Gastrocnemius medialis (tissue), 4 donors: ENCODE data around the gene F8A1.
"Not testable (repeated sequence)": the region's sequence is repeated elsewhere in the genome, so short reads cannot be mapped to it uniquely, and the experiment has no call there.

Source experiments
- POLR2A ChIP-seq, 2 donors: fragments of 450-650 bp; IDR thresholded peaks; one replicate each; pipeline ENCODE4 v1.6.1; 2017; ENCODE audit warnings: antibody characterized with exemption in 2 of 2, mild to moderate bottlenecking in 2 of 2, moderate library complexity in 2 of 2
- TF ChIP-seq, protein P1 (sequence below), 5 experiments: fragments of 450-650 bp in 3 of 5; fragments of 200-600 bp in 2 of 5; sonication (generic) in 2 of 5; IDR thresholded peaks in 4 of 5; conservative IDR thresholded peaks in 1 of 5; 1 replicate in 4 of 5; 2 replicates in 1 of 5; pipeline ENCODE4 v1.5.1; 2016 to 2019; ENCODE audit warnings: antibody characterized with exemption in 5 of 5, mild to moderate bottlenecking in 3 of 5, moderate library complexity in 3 of 5

- TF ChIP-seq, protein P1, sequence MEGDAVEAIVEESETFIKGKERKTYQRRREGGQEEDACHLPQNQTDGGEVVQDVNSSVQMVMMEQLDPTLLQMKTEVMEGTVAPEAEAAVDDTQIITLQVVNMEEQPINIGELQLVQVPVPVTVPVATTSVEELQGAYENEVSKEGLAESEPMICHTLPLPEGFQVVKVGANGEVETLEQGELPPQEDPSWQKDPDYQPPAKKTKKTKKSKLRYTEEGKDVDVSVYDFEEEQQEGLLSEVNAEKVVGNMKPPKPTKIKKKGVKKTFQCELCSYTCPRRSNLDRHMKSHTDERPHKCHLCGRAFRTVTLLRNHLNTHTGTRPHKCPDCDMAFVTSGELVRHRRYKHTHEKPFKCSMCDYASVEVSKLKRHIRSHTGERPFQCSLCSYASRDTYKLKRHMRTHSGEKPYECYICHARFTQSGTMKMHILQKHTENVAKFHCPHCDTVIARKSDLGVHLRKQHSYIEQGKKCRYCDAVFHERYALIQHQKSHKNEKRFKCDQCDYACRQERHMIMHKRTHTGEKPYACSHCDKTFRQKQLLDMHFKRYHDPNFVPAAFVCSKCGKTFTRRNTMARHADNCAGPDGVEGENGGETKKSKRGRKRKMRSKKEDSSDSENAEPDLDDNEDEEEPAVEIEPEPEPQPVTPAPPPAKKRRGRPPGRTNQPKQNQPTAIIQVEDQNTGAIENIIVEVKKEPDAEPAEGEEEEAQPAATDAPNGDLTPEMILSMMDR (IDR thresholded peaks at IDR 0.05 in 4 of 5, conservative IDR thresholded peaks at IDR 0.05 in 1 of 5), result not testable (repeated sequence)
- not testable (repeated sequence) for TF ChIP-seq POLR2A (IDR thresholded peaks at IDR 0.05)
These were observed 23.9 kb downstream of the F8A1 start for GRCh38 chrX:154910048-154910447.
